K562 (cell line): Measurements from ENCODE around the gene COQ8A. TPM values are rescaled to one million over a fixed set of nuclear protein-coding genes. Genes with fewer than 3 reads are reported as not detected.

ENCODE experiments used
- BRD9 ChIP-seq: fragments of 450-650 bp; IDR thresholded peaks from 2 replicates; pipeline ENCODE4 v1.6.1; 2018; ENCODE audit warnings: low read depth; ENCODE audit not compliant: partially characterized antibody
- HDAC2 ChIP-seq: fragments of 450-650 bp; IDR thresholded peaks from 2 replicates; pipeline ENCODE4 v1.6.1; 2016; ENCODE audit warnings: mild to moderate bottlenecking
- HDAC3 ChIP-seq: fragments of 450-650 bp; IDR thresholded peaks from 2 replicates; pipeline ENCODE4 v1.6.1; 2018; ENCODE audit warnings: borderline replicate concordance, mild to moderate bottlenecking, moderate library complexity; ENCODE audit not compliant: partially characterized antibody
- IRF1 ChIP-seq: sonication (generic); formaldehyde crosslinking; IDR thresholded peaks from 2 replicates; pipeline ENCODE4 v1.8.0; 2022; ENCODE audit warnings: missing genetic modification reagents, mild to moderate bottlenecking, borderline replicate concordance
- KAT2B ChIP-seq: IDR thresholded peaks from one replicate; pipeline ENCODE4 v1.6.1; 2012; ENCODE audit warnings: low read depth, mild to moderate bottlenecking, control low read depth, inconsistent platforms, low read length, moderate library complexity
- KDM5B ChIP-seq: fragments of 200-600 bp; sonication (generic); IDR thresholded peaks from 2 replicates; pipeline ENCODE4 v1.6.1; 2012; ENCODE audit warnings: low read depth, mild to moderate bottlenecking, moderate library complexity, low read length, control low read depth, inconsistent platforms; ENCODE audit not compliant: insufficient replicate concordance
- KLF13 ChIP-seq: fragments of 450-650 bp; IDR thresholded peaks from 2 replicates; pipeline ENCODE4 v1.6.1; 2016; ENCODE audit warnings: missing genetic modification characterization, low read depth, mild to moderate bottlenecking, missing compliant biosample characterization, moderate library complexity, borderline replicate concordance
- L3MBTL2 ChIP-seq: fragments of 450-650 bp; IDR thresholded peaks from 2 replicates; pipeline ENCODE4 v1.6.1; 2016; ENCODE audit warnings: mild to moderate bottlenecking, moderate library complexity
- MEF2A ChIP-seq: IDR thresholded peaks from 2 replicates; pipeline ENCODE4 v1.6.1; 2011; ENCODE audit warnings: low read depth, mild to moderate bottlenecking, low read length, moderate library complexity; ENCODE audit not compliant: control insufficient read depth
- MIER1 ChIP-seq: fragments of 450-650 bp; IDR thresholded peaks from 2 replicates; pipeline ENCODE4 v1.6.1; 2016; ENCODE audit warnings: antibody characterized with exemption, mild to moderate bottlenecking, low read depth
- POLR2G ChIP-seq: fragments of 200-400 bp; formaldehyde crosslinking; IDR thresholded peaks from 2 replicates; pipeline ENCODE4 v1.6.1; 2017; ENCODE audit warnings: low read depth, mild to moderate bottlenecking, antibody characterized with exemption, low read length, moderate library complexity
- PRMT5 ChIP-seq: sonication (generic); formaldehyde crosslinking; IDR thresholded peaks from 2 replicates; pipeline ENCODE4 v1.5.0; 2020; ENCODE audit warnings: missing genetic modification reagents
- RBM15 ChIP-seq: fragments of 200-400 bp; formaldehyde crosslinking; IDR thresholded peaks from 2 replicates; pipeline ENCODE4 v1.6.1; 2018; ENCODE audit warnings: mild to moderate bottlenecking, low read length, moderate library complexity; ENCODE audit not compliant: insufficient read depth
- SAFB2 ChIP-seq: fragments of 200-400 bp; formaldehyde crosslinking; IDR thresholded peaks from 2 replicates; pipeline ENCODE4 v1.6.1; 2018; ENCODE audit warnings: borderline replicate concordance, low read length, low read depth, moderate library complexity; ENCODE audit not compliant: severe bottlenecking
- ZBTB33 ChIP-seq: sonication (generic); formaldehyde crosslinking; IDR thresholded peaks from 2 replicates; pipeline ENCODE4 v1.8.1; 2023; ENCODE audit warnings: mild to moderate bottlenecking, missing genetic modification reagents
- ZC3H8 ChIP-seq: fragments of 450-650 bp; IDR thresholded peaks from 2 replicates; pipeline ENCODE4 v1.6.1; 2017
- ZNF512 ChIP-seq: IDR thresholded peaks from 2 replicates; pipeline ENCODE4 v1.6.1; 2016; ENCODE audit warnings: missing genetic modification characterization, missing compliant biosample characterization
- ZNF583 ChIP-seq: fragments of 250-450 bp; sonication (Bioruptor Pico); IDR thresholded peaks from 2 replicates; pipeline ENCODE4 v1.4.0; 2020
- ZNF639 ChIP-seq, 2 experiments: fragments of 200-800 bp in 1 of 2; sonication (Bioruptor generic) in 1 of 2; sonication (generic) in 1 of 2; formaldehyde crosslinking in 1 of 2; IDR thresholded peaks in 1 of 2; conservative IDR thresholded peaks in 1 of 2; 2 replicates each; pipeline versions ENCODE4 v1.5.0 to v1.6.1; 2016 to 2020; ENCODE audit warnings: missing compliant biosample characterization in 1 of 2, missing genetic modification characterization in 1 of 2, missing genetic modification reagents in 1 of 2
- ZNF77 ChIP-seq: fragments of 250-450 bp; sonication (Bioruptor Pico); IDR thresholded peaks from 2 replicates; pipeline ENCODE4 v1.5.0; 2020
- polyA plus RNA-seq, 8 experiments: library from polyadenylated mRNA; depleted of rRNA in 4 of 8; stranded (reverse) in 5 of 8; unstranded in 3 of 8; fragments of >200 nt; fragmentation: Nextera tagmentation in 2 of 8; fragmentation: Illumina TruSeq in 1 of 8; extraction: Ambion mirVana in 2 of 8; extraction: Trizol in 1 of 8; gene quantifications; 2 replicates each; pipeline versions ENCODE4 v1.2.1 to v1.2.3, GENCODE V29; 2011 to 2014; ENCODE audit warnings: inconsistent platforms in 1 of 8, missing spikeins in 1 of 8
- total RNA-seq, 7 experiments: library from RNA; depleted of rRNA in 6 of 7; stranded (reverse); fragments of >200 nt in 6 of 7; fragmentation: Illumina TruSeq in 2 of 7; extraction: Trizol in 2 of 7; gene quantifications; 2 replicates each; pipeline versions ENCODE4 v1.2.1 to v1.2.3, GENCODE V29; 2011 to 2021; ENCODE audit warnings: low replicate concordance in 1 of 7

COQ8A gene
- total and polyA plus RNA-seq, 9 of the 15 experiments (the other 6 are each of a cell fraction or from before 2014, with no cell fraction given): 2.6 to 54.3 (median 32.4) TPM

GRCh38 chr1:226940029-226940805 lies at the start of gene COQ8A (continued):
- peak; percentile 73 for TF ChIP-seq ZBTB33
- no peak for TF ChIP-seq PRMT5 (CRISPR knock-in tag)
- TF ChIP-seq HDAC2: peak; percentile 53; the same call in 1 of the 2 replicates
- no peak for TF ChIP-seq MIER1
- TF ChIP-seq KDM5B: peak; percentile 81
- TF ChIP-seq POLR2G: peak; percentile 93
- TF ChIP-seq L3MBTL2: peak; percentile 97
- no peak for TF ChIP-seq BRD9
- TF ChIP-seq MEF2A: no peak
- no peak for TF ChIP-seq SAFB2
- TF ChIP-seq KLF13 (tag): no peak; the same call in 1 of the 2 replicates
- no peak for TF ChIP-seq RBM15
- TF ChIP-seq IRF1 (CRISPR knock-in tag): peak; percentile 86; the same call in 1 of the 2 replicates
- TF ChIP-seq HDAC3: no peak
- no peak for TF ChIP-seq ZNF512 (tag)
- no peak for TF ChIP-seq ZC3H8
- TF ChIP-seq ZNF639 (CRISPR knock-in tag; conservative IDR thresholded peaks at IDR 0.05 in 1 of 2, IDR thresholded peaks at IDR 0.05 in 1 of 2): peak in 1 of 2 experiments; percentile 14; a peak in 1 of 4 replicates
- no peak for TF ChIP-seq KAT2B
- no peak for TF ChIP-seq ZNF77 (CRISPR knock-in tag)
- 0 out of 2 replicates have a peak, but pooled peaks have one; percentile 48 for TF ChIP-seq ZNF583 (CRISPR knock-in tag)
